Neural progenitor cell (in vitro differentiated cells): ENCODE measurements around the gene TEX51.

Source experiments
- EZH2 ChIP-seq: fragments of 200-600 bp; sonication (generic); IDR thresholded peaks from 2 replicates; pipeline ENCODE4 v1.6.1; 2017; ENCODE audit warnings: antibody characterized with exemption, mild to moderate bottlenecking, moderate library complexity
- TF ChIP-seq, protein P1 (sequence below): fragments of 200-600 bp; sonication (generic); IDR thresholded peaks from 2 replicates; pipeline ENCODE4 v1.5.1; 2017; ENCODE audit warnings: antibody characterized with exemption, mild to moderate bottlenecking

DNA sequence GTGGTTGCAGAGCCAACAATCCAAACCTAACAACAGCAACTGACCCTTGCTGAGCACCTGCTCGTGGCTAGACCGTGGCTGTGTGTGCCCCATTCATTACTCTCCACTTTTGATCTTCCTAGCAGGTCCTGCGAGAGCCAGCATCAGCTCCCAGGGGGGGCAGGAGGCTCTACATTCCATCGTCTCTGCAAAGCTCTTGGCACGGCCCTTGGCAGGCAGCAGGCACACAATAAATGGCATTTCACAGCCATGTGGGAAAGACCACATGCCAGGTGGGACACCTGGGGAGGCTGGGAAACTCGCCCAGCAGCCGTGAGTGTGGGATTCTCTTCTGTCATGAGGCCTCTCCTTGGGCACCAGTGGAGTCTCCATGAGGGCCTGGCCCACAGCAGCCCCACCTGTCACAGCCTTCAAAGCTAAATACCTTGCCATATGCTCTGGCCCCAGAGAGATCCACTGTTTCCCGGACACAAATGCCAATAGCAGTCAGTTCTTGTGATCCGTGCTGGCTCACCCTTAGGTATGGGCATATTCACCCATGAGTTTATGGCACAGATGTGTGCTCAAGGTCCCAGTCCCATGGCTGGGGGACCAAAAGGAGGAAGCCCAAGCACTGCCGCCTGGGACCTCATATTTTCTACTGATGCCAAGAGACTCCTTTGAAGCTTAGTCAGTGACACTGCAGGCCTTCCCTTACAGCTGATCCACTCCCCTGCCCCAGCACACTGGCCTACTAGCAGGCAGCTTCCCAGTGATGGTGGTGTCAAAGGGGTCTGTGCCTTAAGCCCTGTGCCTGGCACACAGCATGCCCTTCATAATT lies 6.8 kb upstream of the TEX51 start:
- TF ChIP-seq EZH2, result no peak
- TF ChIP-seq, protein P1, sequence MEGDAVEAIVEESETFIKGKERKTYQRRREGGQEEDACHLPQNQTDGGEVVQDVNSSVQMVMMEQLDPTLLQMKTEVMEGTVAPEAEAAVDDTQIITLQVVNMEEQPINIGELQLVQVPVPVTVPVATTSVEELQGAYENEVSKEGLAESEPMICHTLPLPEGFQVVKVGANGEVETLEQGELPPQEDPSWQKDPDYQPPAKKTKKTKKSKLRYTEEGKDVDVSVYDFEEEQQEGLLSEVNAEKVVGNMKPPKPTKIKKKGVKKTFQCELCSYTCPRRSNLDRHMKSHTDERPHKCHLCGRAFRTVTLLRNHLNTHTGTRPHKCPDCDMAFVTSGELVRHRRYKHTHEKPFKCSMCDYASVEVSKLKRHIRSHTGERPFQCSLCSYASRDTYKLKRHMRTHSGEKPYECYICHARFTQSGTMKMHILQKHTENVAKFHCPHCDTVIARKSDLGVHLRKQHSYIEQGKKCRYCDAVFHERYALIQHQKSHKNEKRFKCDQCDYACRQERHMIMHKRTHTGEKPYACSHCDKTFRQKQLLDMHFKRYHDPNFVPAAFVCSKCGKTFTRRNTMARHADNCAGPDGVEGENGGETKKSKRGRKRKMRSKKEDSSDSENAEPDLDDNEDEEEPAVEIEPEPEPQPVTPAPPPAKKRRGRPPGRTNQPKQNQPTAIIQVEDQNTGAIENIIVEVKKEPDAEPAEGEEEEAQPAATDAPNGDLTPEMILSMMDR, result no peak
